ENCODE results near the gene NUP43.
"Not testable (repeated sequence)": the region's sequence is repeated elsewhere in the genome, so short reads cannot be mapped to it uniquely, and the experiment has no call there.

The NUP43 gene

GRCh38 chr6:149746147-149746946 lies at the start of gene NUP43:
NUP43 (minus strand) TSS chr6:149746529; CDS start chr6:149746495, 34 bp downstream.
- peak; percentile 81 to 93 (median 91) for DNase-seq (ENCODE audit: low read depth in 3 of 3)

- DNase-seq (ENCODE audit: low read depth in 3 of 3), result no peak
These were observed 37.2 kb upstream of the NUP43 start for GRCh38 chr6:149783551-149783950.

GRCh38 chr6:149782337-149782736 lies 36.0 kb upstream of the NUP43 start:
- no peak for DNase-seq (ENCODE audit: low read depth in 3 of 3)

- no peak for DNase-seq (ENCODE audit: low read depth in 3 of 3)
These were observed 35.4 kb upstream of the NUP43 start for GRCh38 chr6:149781715-149782114.

GRCh38 chr6:149779644-149779963 lies 33.3 kb upstream of the NUP43 start:
- DNase-seq (ENCODE audit: low read depth in 3 of 3), result no peak

GRCh38 chr6:149777624-149778023 lies 31.3 kb upstream of the NUP43 start:
- no peak for DNase-seq (ENCODE audit: low read depth in 3 of 3)

- DNase-seq (ENCODE audit: low read depth in 3 of 3), result no peak
These were observed 25.6 kb upstream of the NUP43 start for GRCh38 chr6:149771925-149772324.

- no peak for DNase-seq (ENCODE audit: low read depth in 3 of 3)
These were observed 24.9 kb upstream of the NUP43 start for GRCh38 chr6:149771185-149771584.

- DNase-seq (ENCODE audit: low read depth in 3 of 3), result no peak
These were observed 23.3 kb upstream of the NUP43 start for GRCh38 chr6:149769676-149770075.

GRCh38 chr6:149766156-149766769 lies 19.9 kb upstream of the NUP43 start:
- no peak for DNase-seq (ENCODE audit: low read depth in 3 of 3)

GRCh38 chr6:149763866-149764265 lies 17.5 kb upstream of the NUP43 start:
- no peak for DNase-seq (ENCODE audit: low read depth in 3 of 3)

- DNase-seq (ENCODE audit: low read depth in 3 of 3), result no peak
These were observed 15.1 kb upstream of the NUP43 start for GRCh38 chr6:149761438-149761837.

- no peak for DNase-seq (ENCODE audit: low read depth in 3 of 3)
These were observed 9.9 kb upstream of the NUP43 start for GRCh38 chr6:149756261-149756636.

GRCh38 chr6:149755300-149756260 lies 9.3 kb upstream of the NUP43 start:
- no peak for DNase-seq (ENCODE audit: low read depth in 3 of 3)

- no peak for DNase-seq (ENCODE audit: low read depth in 3 of 3)
These were observed 8.2 kb upstream of the NUP43 start for GRCh38 chr6:149754548-149754947.

GRCh38 chr6:149753374-149753637 lies 7.0 kb upstream of the NUP43 start:
- DNase-seq (ENCODE audit: low read depth in 3 of 3), result not testable (repeated sequence)

- DNase-seq (ENCODE audit: low read depth in 3 of 3), result no peak
These were observed 6.5 kb upstream of the NUP43 start for GRCh38 chr6:149752600-149753373.

GRCh38 chr6:149751920-149752319 lies 5.6 kb upstream of the NUP43 start:
- not testable (repeated sequence) for DNase-seq (ENCODE audit: low read depth in 3 of 3)

GRCh38 chr6:149751239-149751638 lies 4.9 kb upstream of the NUP43 start:
- no peak for DNase-seq (ENCODE audit: low read depth in 3 of 3)

GRCh38 chr6:149750136-149750609 lies 3.8 kb upstream of the NUP43 start:
- DNase-seq (ENCODE audit: low read depth in 3 of 3), result peak; percentile 27 to 76 (median 37)

GRCh38 chr6:149749594-149750135 lies 3.3 kb upstream of the NUP43 start, which contains the start of gene PCMT1:
PCMT1 (plus strand) TSS chr6:149749741; CDS start chr6:149749902, 161 bp downstream.
- peak; percentile 77 to 88 (median 83) for DNase-seq (ENCODE audit: low read depth in 3 of 3)
